Activated CD8-positive, alpha-beta T cell treated with anti-CD3 and anti-CD28 coated beads for 36 hours (primary cell): ENCODE results near the gene CACNA1C. TPM values are rescaled to one million over a fixed set of nuclear protein-coding genes. Genes with fewer than 3 reads are reported as not detected.

Experiments used
- ATAC-seq: fragments of 200-7000 bp; cut with Tn5 transposase; one replicate; pipeline ENCODE4 v1.10.0; 2021; ENCODE audit warnings: mild to moderate bottlenecking, moderate library complexity
- CTCF ChIA-PET: fragments of 350-600 bp; sonication (Branson Sonifier 250); formaldehyde crosslinking; loops from one replicate; lab custom pipeline; 2021; ENCODE audit warnings: antibody characterized with exemption; lab: Charles Lee
- POLR2A ChIA-PET: fragments of 350-600 bp; sonication (Branson Sonifier 250); formaldehyde crosslinking; loops from one replicate; lab custom pipeline; 2021; ENCODE audit warnings: antibody characterized with exemption; lab: Charles Lee
- DNase-seq: peaks from one replicate; pipeline ENCODE4 v3.0.0-alpha.2; 2020
- H3K27ac Mint-ChIP-seq: one replicate; pipeline ENCODE4 v1.8.0; 2021; ENCODE audit warnings: mild to moderate bottlenecking, mixed read lengths
- H3K27me3 Mint-ChIP-seq: one replicate; pipeline ENCODE4 v1.8.0; 2021; ENCODE audit warnings: mixed read lengths
- H3K36me3 Mint-ChIP-seq: one replicate; pipeline ENCODE4 v1.8.0; 2021; ENCODE audit warnings: low read depth, mixed read lengths
- H3K4me1 Mint-ChIP-seq: one replicate; pipeline ENCODE4 v1.8.0; 2021; ENCODE audit warnings: low read depth, mixed read lengths
- H3K4me3 Mint-ChIP-seq: one replicate; pipeline ENCODE4 v1.8.0; 2021; ENCODE audit warnings: mild to moderate bottlenecking, moderate library complexity, mixed read lengths
- H3K9me3 Mint-ChIP-seq: one replicate; pipeline ENCODE4 v1.8.0; 2021; ENCODE audit warnings: mixed read lengths
- CTCF ChIP-seq: fragments of 200-600 bp; IDR thresholded peaks from one replicate; pipeline ENCODE4 v1.8.0; 2022; ENCODE audit warnings: antibody characterized with exemption, mild to moderate bottlenecking
- intact Hi-C: fragments of 100-400 bp; cut with micrococcal nuclease; formaldehyde crosslinking; loops from one replicate; pipeline ENCODE4 v1.10.0; 2022
- total RNA-seq, 2 experiments: library from RNA; stranded (reverse); gene quantifications; one replicate each; pipeline ENCODE4 v1.2.3, GENCODE V29; 2021

Gene CACNA1C
- total RNA-seq, 2 experiments from 2014 or later, result 0.02 to 0.05 TPM

DNA sequence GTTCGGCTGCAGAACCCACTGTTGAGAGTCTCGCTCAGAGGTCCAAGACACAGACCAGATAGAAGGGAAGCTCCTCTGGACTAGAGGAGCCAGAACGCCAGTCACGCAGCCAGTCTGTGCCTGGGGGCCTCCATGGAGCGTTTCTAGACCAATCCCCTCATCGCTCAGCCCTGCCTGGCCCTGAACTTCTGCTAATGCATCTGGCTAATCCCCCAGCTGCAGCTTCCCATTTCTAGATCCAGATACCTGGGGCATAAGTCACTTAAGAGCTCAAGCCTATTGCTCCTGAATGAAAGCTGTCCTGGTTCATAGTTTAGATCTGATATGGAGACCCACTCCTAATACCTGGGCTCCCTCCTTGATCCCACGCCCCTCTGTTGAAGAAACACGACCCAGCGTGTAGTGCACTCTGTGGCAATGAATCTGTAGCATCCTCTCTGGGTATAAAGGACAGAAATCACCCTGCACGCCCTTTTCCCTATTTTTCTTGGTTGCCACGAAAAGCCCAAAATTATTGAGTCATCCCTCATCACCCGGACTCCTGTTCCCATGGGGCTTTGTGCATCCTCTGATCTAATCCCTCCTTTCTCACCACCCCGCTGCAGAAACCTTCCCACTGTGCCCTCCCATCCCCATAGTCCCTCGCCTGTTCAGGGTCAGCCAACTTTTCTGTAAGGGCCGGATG, 400.4 kb downstream of the CACNA1C start:
- intact Hi-C loops, result no loop called here
- H3K36me3 Mint-ChIP-seq, result no peaks in the 10 kb centered on the region
- no peaks in the 10 kb centered on the region for H3K4me1 Mint-ChIP-seq
- H3K4me3 Mint-ChIP-seq, result no peak overlapping the region
- no peaks in the 10 kb centered on the region for H3K9me3 Mint-ChIP-seq
- no peak for TF ChIP-seq CTCF
- ChIA-PET POLR2A (interaction anchor here (0.6 kb wide), 1 partner anchor 298 kb away, joined by 3 read pairs; no protein-coding TSS in a partner anchor), CTCF (no interaction called here)
- H3K27ac Mint-ChIP-seq, result no peak overlapping the region
- H3K27me3 Mint-ChIP-seq, result no peaks in the 10 kb centered on the region
- ATAC-seq (no peak), DNase-seq (no peak)

DNA sequence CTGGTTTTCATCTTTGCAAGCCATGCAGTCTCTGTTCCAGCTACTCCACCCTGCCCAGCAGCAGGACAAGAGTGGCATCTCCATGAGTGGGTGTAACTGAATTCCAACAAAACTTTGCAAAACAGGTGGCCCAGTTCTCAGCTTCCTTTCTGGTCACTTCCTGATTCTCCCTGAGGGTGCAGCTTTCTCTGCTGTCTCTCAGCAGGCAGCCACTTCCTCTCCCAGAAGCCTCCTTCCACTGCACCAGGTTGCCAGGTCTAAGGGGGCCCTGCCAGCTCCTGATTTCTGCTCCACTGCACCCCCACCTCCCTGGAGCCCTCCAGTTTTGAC, 400.9 kb downstream of the CACNA1C start:
- no peak overlapping the region for H3K4me3 Mint-ChIP-seq
- ATAC-seq, result no peak
- no peaks in the 10 kb centered on the region for H3K9me3 Mint-ChIP-seq
- CTCF ChIA-PET, result no interaction called here
- no peak for DNase-seq
- no peak overlapping the region for H3K27ac Mint-ChIP-seq
- H3K4me1 Mint-ChIP-seq, result no peaks in the 10 kb centered on the region
- POLR2A ChIA-PET, result no interaction called here
- H3K36me3 Mint-ChIP-seq, result no peaks in the 10 kb centered on the region
- H3K27me3 Mint-ChIP-seq, result no peaks in the 10 kb centered on the region
- no peak for TF ChIP-seq CTCF
- intact Hi-C loops, result no loop called here

- Mint-ChIP-seq H3K4me3 (no peak overlapping the region), H3K4me1 (no peaks in the 10 kb centered on the region), H3K27me3 (no peaks in the 10 kb centered on the region), H3K9me3 (no peaks in the 10 kb centered on the region), H3K27ac (no peak overlapping the region), H3K36me3 (no peaks in the 10 kb centered on the region)
- DNase-seq (no peak), ATAC-seq (no peak)
- ChIA-PET CTCF (no interaction called here), POLR2A (no interaction called here)
- intact Hi-C loops, result no loop called here
- TF ChIP-seq CTCF, result no peak
Observed at GRCh38 chr12:2454601-2455177, 401.9 kb downstream of the CACNA1C start.

DNA sequence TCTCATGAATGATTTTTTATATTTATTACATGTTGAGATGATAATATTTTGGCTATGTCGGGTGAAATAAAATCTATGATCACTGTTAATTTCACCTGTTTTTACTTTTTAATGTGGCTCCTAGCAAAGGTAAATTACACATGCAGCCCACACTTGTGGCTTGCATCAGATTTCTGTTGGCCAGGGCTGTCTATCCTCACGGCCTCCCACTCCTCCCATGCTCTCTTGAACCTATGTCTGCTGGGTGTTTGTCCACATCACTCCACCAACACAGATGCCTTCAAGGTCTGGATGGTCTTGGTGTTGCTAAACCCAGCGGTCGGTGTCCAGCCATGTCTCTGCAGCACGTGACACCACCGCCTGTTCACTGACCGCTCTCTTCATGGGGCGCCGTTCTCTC, 402.6 kb downstream of the CACNA1C start:
- CTCF ChIA-PET, result no interaction called here
- no peaks in the 10 kb centered on the region for H3K27me3 Mint-ChIP-seq
- H3K27ac Mint-ChIP-seq, result no peak overlapping the region
- H3K36me3 Mint-ChIP-seq, result no peaks in the 10 kb centered on the region
- no peaks in the 10 kb centered on the region for H3K9me3 Mint-ChIP-seq
- no peaks in the 10 kb centered on the region for H3K4me1 Mint-ChIP-seq
- no peak for ATAC-seq
- POLR2A ChIA-PET, result no interaction called here
- no peak for DNase-seq
- H3K4me3 Mint-ChIP-seq, result no peak overlapping the region
- intact Hi-C loops, result no loop called here
- no peak for TF ChIP-seq CTCF

DNA sequence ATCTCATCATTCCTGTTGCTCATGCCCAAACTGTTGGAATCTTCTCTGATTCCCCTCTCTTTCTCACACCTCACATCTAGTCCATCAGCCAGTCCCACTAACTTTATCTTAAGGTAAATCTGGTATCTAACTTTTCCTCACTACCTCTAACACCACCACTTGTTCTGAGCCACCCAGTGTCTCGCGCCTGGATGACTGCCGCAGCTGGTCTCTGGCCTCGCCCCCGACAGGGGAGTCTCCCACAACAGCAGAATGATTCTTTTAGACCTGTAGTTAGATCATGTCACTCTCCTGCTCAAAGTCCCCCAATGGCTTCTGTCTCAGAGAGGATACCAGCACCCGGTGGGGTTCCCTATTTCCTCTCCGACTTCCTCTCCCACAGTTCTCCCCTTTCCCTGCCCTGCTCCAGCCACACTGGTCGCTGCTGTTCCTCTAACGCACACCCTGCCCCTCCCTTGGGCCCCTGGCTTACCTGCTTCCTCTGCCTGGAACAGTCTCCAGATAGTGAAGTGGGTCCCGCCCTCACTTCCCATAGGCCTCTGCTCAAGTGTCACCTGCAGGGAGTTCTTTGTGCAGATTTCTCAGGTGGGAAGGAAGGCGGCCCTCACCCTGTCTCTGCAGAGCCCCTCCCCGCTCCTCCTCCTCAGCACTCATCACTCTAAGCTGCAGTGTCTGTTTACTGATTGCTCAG, 403.5 kb downstream of the CACNA1C start:
- DNase-seq, result no peak
- intact Hi-C loops, result no loop called here
- ChIA-PET CTCF (no interaction called here), POLR2A (no interaction called here)
- no peaks in the 10 kb centered on the region for H3K9me3 Mint-ChIP-seq
- H3K27ac Mint-ChIP-seq, result no peak overlapping the region
- no peak overlapping the region for H3K4me3 Mint-ChIP-seq
- ATAC-seq, result no peak
- H3K36me3 Mint-ChIP-seq, result no peaks in the 10 kb centered on the region
- no peak for TF ChIP-seq CTCF
- no peaks in the 10 kb centered on the region for H3K4me1 Mint-ChIP-seq
- H3K27me3 Mint-ChIP-seq, result no peaks in the 10 kb centered on the region
